Effector CD8-positive, alpha-beta T cell (primary cell): ENCODE measurements around the gene NTRK2.

Experiments
- DNase-seq: peaks from one replicate; lab custom pipeline; 2025; lab: John Stamatoyannopoulos, UW

The NTRK2 gene

GRCh38 chr9:85021686-85022085 is 352.2 kb downstream of the NTRK2 start:
- no peak for DNase-seq

- no peak for DNase-seq
Measured at GRCh38 chr9:85024374-85024773, 354.8 kb downstream of the NTRK2 start.

- no peak for DNase-seq
Measured at GRCh38 chr9:85025638-85026037, 356.1 kb downstream of the NTRK2 start.

- DNase-seq, result no peak
Measured at GRCh38 chr9:85027870-85028269, 358.3 kb downstream of the NTRK2 start.

- no peak for DNase-seq
Measured at GRCh38 chr9:85030316-85030715, 360.8 kb downstream of the NTRK2 start.

GRCh38 chr9:85036496-85036895 is 367.0 kb downstream of the NTRK2 start:
- no peak for DNase-seq

GRCh38 chr9:85038061-85038460 is 368.5 kb downstream of the NTRK2 start:
- DNase-seq, result no peak

GRCh38 chr9:85038824-85039608 is 369.5 kb downstream of the NTRK2 start:
- DNase-seq, result no peak

- no peak for DNase-seq
Measured at GRCh38 chr9:85040146-85040545, 370.6 kb downstream of the NTRK2 start.

GRCh38 chr9:85040821-85041465 is 371.4 kb downstream of the NTRK2 start:
- DNase-seq, result no peak

GRCh38 chr9:85041466-85042137 is 372.1 kb downstream of the NTRK2 start:
- DNase-seq, result no peak

- no peak for DNase-seq
Measured at GRCh38 chr9:85042981-85043647, 373.6 kb downstream of the NTRK2 start.

- no peak for DNase-seq
Measured at GRCh38 chr9:85045271-85045670, 375.7 kb downstream of the NTRK2 start.

- no peak for DNase-seq
Measured at GRCh38 chr9:85046475-85046874, 376.9 kb downstream of the NTRK2 start.

GRCh38 chr9:85053206-85053786 is 383.8 kb downstream of the NTRK2 start:
- no peak for DNase-seq

- DNase-seq, result no peak
Measured at GRCh38 chr9:85054017-85054416, 384.5 kb downstream of the NTRK2 start.

- DNase-seq, result no peak
Measured at GRCh38 chr9:85055506-85056202, 386.1 kb downstream of the NTRK2 start.

GRCh38 chr9:85056203-85056572 is 386.7 kb downstream of the NTRK2 start:
- DNase-seq, result no peak

GRCh38 chr9:85061969-85062368 is 392.4 kb downstream of the NTRK2 start:
- no peak for DNase-seq

- DNase-seq, result no peak
Measured at GRCh38 chr9:85062385-85063022, 393.0 kb downstream of the NTRK2 start.

GRCh38 chr9:85064811-85065371 is 395.4 kb downstream of the NTRK2 start:
- no peak for DNase-seq
